HepG2 (cell line): ENCODE data around the gene SYTL1. TPM values are rescaled to one million over a fixed set of nuclear protein-coding genes. Genes with fewer than 3 reads are reported as not detected.

Source experiments
- SKI ChIP-seq: fragments of 450-650 bp; IDR thresholded peaks from one replicate; pipeline ENCODE4 v1.6.1; 2018; ENCODE audit warnings: mild to moderate bottlenecking; ENCODE audit not compliant: partially characterized antibody
- SYNCRIP ChIP-seq: fragments of 200-400 bp; formaldehyde crosslinking; IDR thresholded peaks from 2 replicates; pipeline ENCODE4 v1.6.1; 2018; ENCODE audit warnings: mild to moderate bottlenecking, low read depth, low read length; ENCODE audit not compliant: insufficient read depth
- ZBTB20 ChIP-seq: sonication (generic); formaldehyde crosslinking; IDR thresholded peaks from 2 replicates; pipeline ENCODE4 v1.8.1; 2023; ENCODE audit warnings: missing genetic modification reagents, low read depth, mild to moderate bottlenecking, borderline replicate concordance
- polyA plus RNA-seq, 8 experiments: library from polyadenylated mRNA; depleted of rRNA in 3 of 8; stranded (reverse) in 7 of 8; unstranded in 1 of 8; fragments of >200 nt; fragmentation: Illumina TruSeq in 4 of 8; extraction: Trizol in 4 of 8; gene quantifications; 2 replicates each; pipeline versions ENCODE4 v1.2.1 to v1.2.3, GENCODE V29; 2011 to 2016; ENCODE audit warnings: low read depth in 4 of 8, missing spikeins in 1 of 8, mixed read lengths in 1 of 8; ENCODE audit not compliant: insufficient read depth in 1 of 8
- total RNA-seq, 5 experiments: library from RNA; depleted of rRNA; stranded (reverse); fragments of >200 nt; fragmentation: Illumina TruSeq; extraction: Trizol; gene quantifications; 2 replicates each; pipeline ENCODE4 v1.2.3, GENCODE V29; 2016; ENCODE audit warnings: low read depth in 1 of 5
- TF ChIP-seq, protein P1 (sequence below): sonication (generic); formaldehyde crosslinking; IDR thresholded peaks from 2 replicates; pipeline ENCODE4 v1.4.0; 2020; ENCODE audit warnings: missing genetic modification reagents; ENCODE audit errors: not compliant biosample characterization
- TF ChIP-seq, protein P2 (sequence below): sonication (generic); formaldehyde crosslinking; conservative IDR thresholded peaks from 2 replicates; pipeline ENCODE4 v1.4.0; 2020; ENCODE audit warnings: missing genetic modification reagents
- TF ChIP-seq, protein P3 (sequence below): IDR thresholded peaks from 2 replicates; pipeline ENCODE4 v1.6.1; 2016; ENCODE audit warnings: mild to moderate bottlenecking
- TF ChIP-seq, protein P4 (sequence below): IDR thresholded peaks from 2 replicates; pipeline ENCODE4 v1.6.1; 2012; ENCODE audit warnings: low read length, improper control_type of control experiment
- TF ChIP-seq, protein P5 (sequence below): sonication (generic); formaldehyde crosslinking; IDR thresholded peaks from 2 replicates; pipeline ENCODE4 v1.8.1; 2022; ENCODE audit warnings: low read depth, mild to moderate bottlenecking, missing genetic modification reagents
- TF ChIP-seq, protein P6 (sequence below): sonication (generic); formaldehyde crosslinking; IDR thresholded peaks from 2 replicates; pipeline ENCODE4 v1.5.0; 2020; ENCODE audit warnings: mild to moderate bottlenecking, low read depth, missing genetic modification reagents, borderline replicate concordance
- TF ChIP-seq, protein P7 (sequence below): sonication (generic); formaldehyde crosslinking; IDR thresholded peaks from 2 replicates; pipeline ENCODE4 v1.4.0; 2020; ENCODE audit warnings: missing genetic modification reagents, borderline replicate concordance
- TF ChIP-seq, protein P8 (sequence below), 2 experiments: sonication (generic) in 1 of 2; formaldehyde crosslinking in 1 of 2; IDR thresholded peaks; 2 replicates each; pipeline versions ENCODE4 v1.5.1 to v1.6.1; 2011 to 2020; ENCODE audit warnings: borderline replicate concordance in 1 of 2, low read depth in 1 of 2, low read length in 1 of 2, mild to moderate bottlenecking in 1 of 2, missing genetic modification reagents in 1 of 2, moderate library complexity in 1 of 2

The SYTL1 gene
- total and polyA plus RNA-seq, 2 of the 13 experiments (the other 11 are each of a cell fraction or from before 2014, with no cell fraction given): 11.1 to 17.8 TPM

DNA sequence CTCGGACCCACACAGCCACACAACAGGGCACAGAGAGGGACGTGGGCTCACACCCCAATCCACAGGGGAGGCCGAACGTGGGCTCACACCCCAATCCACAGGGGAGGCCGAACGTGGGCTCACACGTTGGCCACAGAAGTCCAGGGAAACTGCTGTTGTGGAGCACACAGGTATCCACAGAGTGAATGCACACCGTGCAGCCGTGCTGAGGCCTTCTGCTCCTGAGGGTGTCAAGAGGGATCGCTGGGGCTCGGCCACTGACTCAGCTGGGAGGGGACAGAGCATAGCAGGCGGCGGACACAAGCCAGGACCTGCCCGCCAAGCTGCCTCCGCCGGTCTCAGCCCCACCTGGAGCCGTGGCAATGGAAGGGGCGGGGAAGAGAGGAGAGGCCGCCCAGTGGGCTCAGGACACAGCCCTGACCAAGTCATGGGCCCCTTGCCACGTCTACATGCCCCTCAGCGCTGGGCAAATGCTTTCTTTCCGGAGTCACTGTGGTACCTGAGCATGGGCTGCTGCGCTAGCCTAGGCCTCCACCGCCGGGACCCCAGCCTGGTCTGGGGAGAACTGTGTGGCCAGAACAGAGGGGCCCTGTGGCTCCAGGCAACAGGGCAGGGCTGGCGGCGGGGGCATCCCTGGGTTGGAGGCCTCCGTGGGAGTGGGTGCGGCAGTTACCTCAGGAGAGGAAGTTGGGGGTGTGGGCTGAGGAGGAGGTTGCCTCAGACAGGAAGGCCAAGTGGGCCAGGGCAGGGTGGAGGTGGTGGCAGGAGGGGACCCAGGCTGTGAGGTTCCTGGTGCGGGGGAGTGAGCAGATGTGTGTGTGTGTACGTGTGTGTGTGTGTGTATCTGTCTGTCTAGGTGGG, 1.2 kb downstream of the SYTL1 start (continued):
- peak; percentile 6 for TF ChIP-seq SKI
- no peak for TF ChIP-seq SYNCRIP
- no peak for TF ChIP-seq ZBTB20 (CRISPR knock-in tag)
- TF ChIP-seq, protein P1, sequence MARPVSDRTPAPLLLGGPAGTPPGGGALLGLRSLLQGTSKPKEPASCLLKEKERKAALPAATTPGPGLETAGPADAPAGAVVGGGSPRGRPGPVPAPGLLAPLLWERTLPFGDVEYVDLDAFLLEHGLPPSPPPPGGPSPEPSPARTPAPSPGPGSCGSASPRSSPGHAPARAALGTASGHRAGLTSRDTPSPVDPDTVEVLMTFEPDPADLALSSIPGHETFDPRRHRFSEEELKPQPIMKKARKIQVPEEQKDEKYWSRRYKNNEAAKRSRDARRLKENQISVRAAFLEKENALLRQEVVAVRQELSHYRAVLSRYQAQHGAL: no peak
- TF ChIP-seq, protein P2, sequence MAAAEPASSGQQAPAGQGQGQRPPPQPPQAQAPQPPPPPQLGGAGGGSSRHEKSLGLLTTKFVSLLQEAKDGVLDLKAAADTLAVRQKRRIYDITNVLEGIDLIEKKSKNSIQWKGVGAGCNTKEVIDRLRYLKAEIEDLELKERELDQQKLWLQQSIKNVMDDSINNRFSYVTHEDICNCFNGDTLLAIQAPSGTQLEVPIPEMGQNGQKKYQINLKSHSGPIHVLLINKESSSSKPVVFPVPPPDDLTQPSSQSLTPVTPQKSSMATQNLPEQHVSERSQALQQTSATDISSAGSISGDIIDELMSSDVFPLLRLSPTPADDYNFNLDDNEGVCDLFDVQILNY (CRISPR knock-in tag): no peak
- TF ChIP-seq, protein P3, sequence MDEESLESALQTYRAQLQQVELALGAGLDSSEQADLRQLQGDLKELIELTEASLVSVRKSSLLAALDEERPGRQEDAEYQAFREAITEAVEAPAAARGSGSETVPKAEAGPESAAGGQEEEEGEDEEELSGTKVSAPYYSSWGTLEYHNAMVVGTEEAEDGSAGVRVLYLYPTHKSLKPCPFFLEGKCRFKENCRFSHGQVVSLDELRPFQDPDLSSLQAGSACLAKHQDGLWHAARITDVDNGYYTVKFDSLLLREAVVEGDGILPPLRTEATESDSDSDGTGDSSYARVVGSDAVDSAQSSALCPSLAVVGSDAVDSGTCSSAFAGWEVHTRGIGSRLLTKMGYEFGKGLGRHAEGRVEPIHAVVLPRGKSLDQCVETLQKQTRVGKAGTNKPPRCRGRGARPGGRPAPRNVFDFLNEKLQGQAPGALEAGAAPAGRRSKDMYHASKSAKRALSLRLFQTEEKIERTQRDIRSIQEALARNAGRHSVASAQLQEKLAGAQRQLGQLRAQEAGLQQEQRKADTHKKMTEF (CRISPR knock-in tag): peak; percentile 48; the same call in 1 of the 2 replicates
- TF ChIP-seq, protein P4, sequence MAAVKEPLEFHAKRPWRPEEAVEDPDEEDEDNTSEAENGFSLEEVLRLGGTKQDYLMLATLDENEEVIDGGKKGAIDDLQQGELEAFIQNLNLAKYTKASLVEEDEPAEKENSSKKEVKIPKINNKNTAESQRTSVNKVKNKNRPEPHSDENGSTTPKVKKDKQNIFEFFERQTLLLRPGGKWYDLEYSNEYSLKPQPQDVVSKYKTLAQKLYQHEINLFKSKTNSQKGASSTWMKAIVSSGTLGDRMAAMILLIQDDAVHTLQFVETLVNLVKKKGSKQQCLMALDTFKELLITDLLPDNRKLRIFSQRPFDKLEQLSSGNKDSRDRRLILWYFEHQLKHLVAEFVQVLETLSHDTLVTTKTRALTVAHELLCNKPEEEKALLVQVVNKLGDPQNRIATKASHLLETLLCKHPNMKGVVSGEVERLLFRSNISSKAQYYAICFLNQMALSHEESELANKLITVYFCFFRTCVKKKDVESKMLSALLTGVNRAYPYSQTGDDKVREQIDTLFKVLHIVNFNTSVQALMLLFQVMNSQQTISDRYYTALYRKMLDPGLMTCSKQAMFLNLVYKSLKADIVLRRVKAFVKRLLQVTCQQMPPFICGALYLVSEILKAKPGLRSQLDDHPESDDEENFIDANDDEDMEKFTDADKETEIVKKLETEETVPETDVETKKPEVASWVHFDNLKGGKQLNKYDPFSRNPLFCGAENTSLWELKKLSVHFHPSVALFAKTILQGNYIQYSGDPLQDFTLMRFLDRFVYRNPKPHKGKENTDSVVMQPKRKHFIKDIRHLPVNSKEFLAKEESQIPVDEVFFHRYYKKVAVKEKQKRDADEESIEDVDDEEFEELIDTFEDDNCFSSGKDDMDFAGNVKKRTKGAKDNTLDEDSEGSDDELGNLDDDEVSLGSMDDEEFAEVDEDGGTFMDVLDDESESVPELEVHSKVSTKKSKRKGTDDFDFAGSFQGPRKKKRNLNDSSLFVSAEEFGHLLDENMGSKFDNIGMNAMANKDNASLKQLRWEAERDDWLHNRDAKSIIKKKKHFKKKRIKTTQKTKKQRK: no peak
- TF ChIP-seq, protein P5, sequence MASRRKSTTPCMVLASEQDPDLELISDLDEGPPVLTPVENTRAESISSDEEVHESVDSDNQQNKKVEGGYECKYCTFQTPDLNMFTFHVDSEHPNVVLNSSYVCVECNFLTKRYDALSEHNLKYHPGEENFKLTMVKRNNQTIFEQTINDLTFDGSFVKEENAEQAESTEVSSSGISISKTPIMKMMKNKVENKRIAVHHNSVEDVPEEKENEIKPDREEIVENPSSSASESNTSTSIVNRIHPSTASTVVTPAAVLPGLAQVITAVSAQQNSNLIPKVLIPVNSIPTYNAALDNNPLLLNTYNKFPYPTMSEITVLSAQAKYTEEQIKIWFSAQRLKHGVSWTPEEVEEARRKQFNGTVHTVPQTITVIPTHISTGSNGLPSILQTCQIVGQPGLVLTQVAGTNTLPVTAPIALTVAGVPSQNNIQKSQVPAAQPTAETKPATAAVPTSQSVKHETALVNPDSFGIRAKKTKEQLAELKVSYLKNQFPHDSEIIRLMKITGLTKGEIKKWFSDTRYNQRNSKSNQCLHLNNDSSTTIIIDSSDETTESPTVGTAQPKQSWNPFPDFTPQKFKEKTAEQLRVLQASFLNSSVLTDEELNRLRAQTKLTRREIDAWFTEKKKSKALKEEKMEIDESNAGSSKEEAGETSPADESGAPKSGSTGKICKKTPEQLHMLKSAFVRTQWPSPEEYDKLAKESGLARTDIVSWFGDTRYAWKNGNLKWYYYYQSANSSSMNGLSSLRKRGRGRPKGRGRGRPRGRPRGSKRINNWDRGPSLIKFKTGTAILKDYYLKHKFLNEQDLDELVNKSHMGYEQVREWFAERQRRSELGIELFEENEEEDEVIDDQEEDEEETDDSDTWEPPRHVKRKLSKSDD (CRISPR knock-in tag): peak; percentile 63; the same call in 1 of the 2 replicates
- TF ChIP-seq, protein P6, sequence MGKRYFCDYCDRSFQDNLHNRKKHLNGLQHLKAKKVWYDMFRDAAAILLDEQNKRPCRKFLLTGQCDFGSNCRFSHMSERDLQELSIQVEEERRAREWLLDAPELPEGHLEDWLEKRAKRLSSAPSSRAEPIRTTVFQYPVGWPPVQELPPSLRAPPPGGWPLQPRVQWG (CRISPR knock-in tag): no peak
- TF ChIP-seq, protein P7, sequence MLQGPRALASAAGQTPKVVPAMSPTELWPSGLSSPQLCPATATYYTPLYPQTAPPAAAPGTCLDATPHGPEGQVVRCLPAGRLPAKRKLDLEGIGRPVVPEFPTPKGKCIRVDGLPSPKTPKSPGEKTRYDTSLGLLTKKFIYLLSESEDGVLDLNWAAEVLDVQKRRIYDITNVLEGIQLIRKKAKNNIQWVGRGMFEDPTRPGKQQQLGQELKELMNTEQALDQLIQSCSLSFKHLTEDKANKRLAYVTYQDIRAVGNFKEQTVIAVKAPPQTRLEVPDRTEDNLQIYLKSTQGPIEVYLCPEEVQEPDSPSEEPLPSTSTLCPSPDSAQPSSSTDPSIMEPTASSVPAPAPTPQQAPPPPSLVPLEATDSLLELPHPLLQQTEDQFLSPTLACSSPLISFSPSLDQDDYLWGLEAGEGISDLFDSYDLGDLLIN (CRISPR knock-in tag): no peak
- TF ChIP-seq, protein P8, sequence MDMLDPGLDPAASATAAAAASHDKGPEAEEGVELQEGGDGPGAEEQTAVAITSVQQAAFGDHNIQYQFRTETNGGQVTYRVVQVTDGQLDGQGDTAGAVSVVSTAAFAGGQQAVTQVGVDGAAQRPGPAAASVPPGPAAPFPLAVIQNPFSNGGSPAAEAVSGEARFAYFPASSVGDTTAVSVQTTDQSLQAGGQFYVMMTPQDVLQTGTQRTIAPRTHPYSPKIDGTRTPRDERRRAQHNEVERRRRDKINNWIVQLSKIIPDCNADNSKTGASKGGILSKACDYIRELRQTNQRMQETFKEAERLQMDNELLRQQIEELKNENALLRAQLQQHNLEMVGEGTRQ (IDR thresholded peaks at IDR 0.05; ENCODE audit: low read depth, low read length): no peak
- TF ChIP-seq, protein P8 (CRISPR knock-in tag; IDR thresholded peaks at IDR 0.05; ENCODE audit: borderline replicate concordance): no peak
